ENCODE measurements around the gene KRT13.

DNA sequence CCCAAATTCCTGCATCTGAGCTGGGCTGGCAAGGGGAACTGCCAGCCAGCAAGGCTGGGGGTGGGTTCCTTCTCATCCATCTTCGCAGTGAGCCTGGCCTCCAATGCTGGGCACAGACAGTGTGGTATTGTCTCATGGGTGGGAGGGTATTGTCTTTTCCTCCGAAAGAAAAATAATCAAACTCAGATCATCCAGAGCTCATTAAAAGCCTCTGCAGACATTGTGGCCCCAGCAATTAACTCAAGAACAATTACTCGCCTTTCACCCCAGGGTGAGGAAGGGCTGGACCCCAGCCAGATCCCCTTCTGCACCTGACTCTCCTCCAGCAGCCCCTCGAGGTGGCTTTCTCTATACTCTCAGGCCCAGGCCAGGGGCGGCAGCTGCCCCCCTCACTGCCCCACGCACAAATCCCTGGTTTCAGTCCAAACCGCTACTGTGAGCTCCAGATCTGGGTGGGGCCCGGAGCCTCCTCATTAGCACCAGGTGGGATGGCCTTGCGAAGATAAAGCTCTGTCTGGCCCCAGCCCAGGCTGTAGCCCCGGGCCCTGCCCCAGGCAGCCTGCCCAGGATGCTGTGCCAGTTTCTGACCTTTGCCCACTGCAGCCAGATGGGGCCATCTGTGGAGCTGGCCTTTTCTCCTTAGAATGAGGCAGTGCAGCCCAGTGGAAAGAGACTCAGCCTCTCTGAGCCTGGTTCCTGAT is 15.6 kb upstream of the KRT13 start:
- TF ChIP-seq, protein P1, sequence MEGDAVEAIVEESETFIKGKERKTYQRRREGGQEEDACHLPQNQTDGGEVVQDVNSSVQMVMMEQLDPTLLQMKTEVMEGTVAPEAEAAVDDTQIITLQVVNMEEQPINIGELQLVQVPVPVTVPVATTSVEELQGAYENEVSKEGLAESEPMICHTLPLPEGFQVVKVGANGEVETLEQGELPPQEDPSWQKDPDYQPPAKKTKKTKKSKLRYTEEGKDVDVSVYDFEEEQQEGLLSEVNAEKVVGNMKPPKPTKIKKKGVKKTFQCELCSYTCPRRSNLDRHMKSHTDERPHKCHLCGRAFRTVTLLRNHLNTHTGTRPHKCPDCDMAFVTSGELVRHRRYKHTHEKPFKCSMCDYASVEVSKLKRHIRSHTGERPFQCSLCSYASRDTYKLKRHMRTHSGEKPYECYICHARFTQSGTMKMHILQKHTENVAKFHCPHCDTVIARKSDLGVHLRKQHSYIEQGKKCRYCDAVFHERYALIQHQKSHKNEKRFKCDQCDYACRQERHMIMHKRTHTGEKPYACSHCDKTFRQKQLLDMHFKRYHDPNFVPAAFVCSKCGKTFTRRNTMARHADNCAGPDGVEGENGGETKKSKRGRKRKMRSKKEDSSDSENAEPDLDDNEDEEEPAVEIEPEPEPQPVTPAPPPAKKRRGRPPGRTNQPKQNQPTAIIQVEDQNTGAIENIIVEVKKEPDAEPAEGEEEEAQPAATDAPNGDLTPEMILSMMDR (IDR thresholded peaks at IDR 0.05; ENCODE audit: insufficient read depth, low read length, poor library complexity, severe bottlenecking), result no peak
- no peak for TF ChIP-seq EZH2phosphoT487 (conservative IDR thresholded peaks at IDR 0.05; ENCODE audit: low read length)
